ENCODE data around the gene COL15A1. TPM values are rescaled to one million over a fixed set of nuclear protein-coding genes. Genes with fewer than 3 reads are reported as not detected.

COL15A1 gene
- total and polyA plus RNA-seq, 4 donors: 21.4 to 94.4 (median 57.3) TPM

DNA sequence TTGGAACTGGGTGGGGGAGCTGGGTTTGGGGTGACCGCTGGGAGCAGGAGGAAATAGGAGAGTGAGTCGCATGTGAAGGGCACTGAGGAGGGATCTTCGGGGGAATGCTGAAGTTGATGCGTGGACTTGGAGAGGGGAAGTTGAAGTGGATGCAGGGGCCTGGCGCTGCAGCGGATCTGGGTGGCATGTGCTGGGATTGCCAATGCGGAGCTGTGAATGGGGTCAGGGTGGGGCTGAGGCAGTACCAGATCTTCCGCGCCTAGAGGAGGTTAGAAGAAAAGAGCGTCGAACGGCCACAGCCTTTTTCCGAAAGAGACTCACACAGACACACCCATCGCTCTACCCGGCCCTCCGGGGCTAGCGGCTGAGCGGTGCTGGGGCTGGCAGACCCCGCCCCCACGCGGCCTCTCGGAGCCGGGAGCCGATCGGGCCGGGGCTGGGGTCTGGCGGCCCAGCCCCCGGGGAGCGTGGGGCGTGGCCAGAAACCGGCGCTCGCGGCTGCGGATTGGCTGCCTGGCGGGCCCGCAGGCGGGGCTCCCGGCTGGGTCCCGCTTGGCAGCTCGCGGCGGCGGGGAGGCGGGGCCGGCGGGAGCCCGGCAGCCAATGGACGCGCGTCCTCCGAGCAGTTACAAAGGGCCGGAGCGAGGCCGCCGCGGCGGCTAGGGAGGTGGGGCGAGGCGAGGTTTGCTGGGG, 160.9 kb downstream of the COL15A1 start, which contains the start of gene TGFBR1:
TGFBR1 (plus strand) TSS at position 655 of the 693 bp plus-strand sequence. CDS start 93 bp downstream, outside the sequence.
- Histone ChIP-seq H3K4me3 (ENCODE audit: low read depth, low read length) (peak within 1 kb of the TSS; percentile 70), H3K4me1 (ENCODE audit: control insufficient read depth, insufficient read depth, low read length) (peaks cover 13% of the 10 kb centered on the region), H3K36me3 (ENCODE audit: control insufficient read depth, insufficient read depth, low read length) (no peaks in the 10 kb centered on the region), H3K27me3 (ENCODE audit: control insufficient read depth, insufficient read depth, low read length) (no peaks in the 10 kb centered on the region), H3K27ac (ENCODE audit: low read depth, low read length) (peak within 1 kb of the TSS; percentile 83), H3K9me3 (ENCODE audit: control insufficient read depth, insufficient read depth, low read length) (no peaks in the 10 kb centered on the region)
- 0% methylated on average over 60 of the region's 60 CpGs for WGBS (ENCODE audit: insufficient coverage)
- peak; percentile 68 to 98 (median 88) for DNase-seq (ENCODE audit: low read depth in 4 of 6, low spot score in 6 of 6)

DNA sequence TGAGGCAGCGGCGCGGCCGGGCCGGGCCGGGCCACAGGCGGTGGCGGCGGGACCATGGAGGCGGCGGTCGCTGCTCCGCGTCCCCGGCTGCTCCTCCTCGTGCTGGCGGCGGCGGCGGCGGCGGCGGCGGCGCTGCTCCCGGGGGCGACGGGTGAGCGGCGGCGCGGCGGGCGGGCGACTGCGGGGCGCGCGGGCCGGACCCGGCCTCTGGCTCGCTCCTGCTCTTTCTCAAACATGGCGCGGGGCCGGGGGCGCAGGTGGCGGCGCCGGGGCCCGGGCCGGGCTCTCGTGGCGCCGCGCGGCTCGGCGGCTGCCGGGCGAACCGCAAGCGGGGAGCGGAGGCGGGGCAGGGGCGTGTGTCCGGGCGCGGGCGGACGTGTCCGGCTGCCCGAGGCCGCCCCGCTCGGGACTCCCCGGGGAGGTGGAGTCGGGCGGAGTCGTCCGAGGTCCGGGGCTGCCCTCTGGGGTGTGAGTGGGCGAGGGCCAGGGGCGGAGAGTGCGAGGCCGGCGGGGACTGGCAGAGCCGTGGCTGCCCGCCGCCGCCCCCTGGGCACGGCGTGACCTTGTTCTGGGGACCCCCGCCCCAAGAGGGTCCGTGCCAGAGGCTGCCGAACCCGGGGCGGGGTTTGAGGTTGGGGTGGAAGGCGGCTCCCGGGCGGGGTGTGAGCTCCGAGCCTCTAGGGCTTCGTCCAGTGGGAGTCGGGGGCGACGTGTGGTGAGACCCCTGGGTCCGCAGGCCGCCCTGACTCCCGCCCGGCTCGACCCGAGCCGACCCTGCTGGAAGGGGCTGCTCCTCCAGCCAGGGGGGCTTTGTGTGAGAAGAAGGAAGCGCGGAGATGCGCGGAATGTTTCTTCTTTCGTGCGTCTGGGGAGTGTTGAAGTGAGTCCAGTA, 161.7 kb downstream of the COL15A1 start:
- Histone ChIP-seq H3K27me3 (ENCODE audit: control insufficient read depth, insufficient read depth, low read length) (no peaks in the 10 kb centered on the region), H3K36me3 (ENCODE audit: control insufficient read depth, insufficient read depth, low read length) (no peaks in the 10 kb centered on the region), H3K27ac (ENCODE audit: low read depth, low read length) (peak overlapping the region; percentile 80), H3K4me3 (ENCODE audit: low read depth, low read length) (peak overlapping the region; percentile 70), H3K4me1 (ENCODE audit: control insufficient read depth, insufficient read depth, low read length) (peaks cover 13% of the 10 kb centered on the region), H3K9me3 (ENCODE audit: control insufficient read depth, insufficient read depth, low read length) (no peaks in the 10 kb centered on the region)
- WGBS (ENCODE audit: insufficient coverage): 0% methylated on average over 118 of the region's 118 CpGs
- peak in 5 of 6 donors; percentile 24 to 81 (median 43) for DNase-seq (ENCODE audit: low read depth in 4 of 6, low spot score in 6 of 6)

DNA sequence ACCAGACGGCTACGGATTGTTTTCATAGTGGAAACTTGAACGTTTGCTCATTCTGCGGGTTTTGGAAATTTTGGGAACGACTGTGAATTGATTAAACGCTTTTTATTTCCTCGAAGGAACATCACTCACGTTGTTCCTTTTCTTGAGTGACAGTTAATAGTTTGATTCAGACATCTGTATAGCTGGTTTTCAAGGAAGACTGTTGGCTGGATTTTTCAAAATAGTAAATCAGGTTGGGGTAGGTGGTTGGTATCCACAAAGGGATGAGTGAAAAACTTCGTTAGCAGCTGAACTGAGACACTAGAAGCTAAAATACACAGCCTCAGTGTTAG, 162.3 kb downstream of the COL15A1 start:
- DNase-seq (ENCODE audit: low read depth in 4 of 6, low spot score in 6 of 6): peak in 1 of 6 donors; percentile 7
- H3K27me3 ChIP-seq (ENCODE audit: control insufficient read depth, insufficient read depth, low read length): no peaks in the 10 kb centered on the region
- no peaks in the 10 kb centered on the region for H3K9me3 ChIP-seq (ENCODE audit: control insufficient read depth, insufficient read depth, low read length)
- peak overlapping the region; percentile 80 for H3K27ac ChIP-seq (ENCODE audit: low read depth, low read length)
- WGBS (ENCODE audit: insufficient coverage): 0% methylated on average over 6 of the region's 9 CpGs
- peaks cover 13% of the 10 kb centered on the region for H3K4me1 ChIP-seq (ENCODE audit: control insufficient read depth, insufficient read depth, low read length)
- H3K4me3 ChIP-seq (ENCODE audit: low read depth, low read length): peak overlapping the region; percentile 70
- H3K36me3 ChIP-seq (ENCODE audit: control insufficient read depth, insufficient read depth, low read length): no peaks in the 10 kb centered on the region

DNA sequence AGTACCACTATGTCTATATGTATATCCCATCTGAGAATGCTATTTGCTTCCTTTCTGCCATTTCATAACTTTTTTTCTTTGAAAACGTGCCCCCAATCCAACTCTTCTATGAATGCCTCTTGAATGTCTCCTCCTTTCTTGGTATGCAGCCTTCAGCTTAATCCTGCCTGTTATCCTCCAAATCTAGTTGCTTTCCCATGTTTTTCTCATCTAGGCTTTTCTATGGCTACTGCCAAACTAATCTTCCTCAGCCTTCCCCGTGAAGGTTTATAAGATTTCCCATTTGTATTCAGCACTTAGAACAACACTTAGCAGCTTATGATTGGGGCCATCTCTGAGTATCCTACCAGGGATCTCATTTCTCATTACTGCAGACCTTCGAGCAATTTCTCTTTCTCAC, 163.7 kb downstream of the COL15A1 start:
- H3K4me3 ChIP-seq (ENCODE audit: low read depth, low read length): no peak overlapping the region
- H3K27me3 ChIP-seq (ENCODE audit: control insufficient read depth, insufficient read depth, low read length): no peaks in the 10 kb centered on the region
- WGBS (ENCODE audit: insufficient coverage): 17% methylated on average over 3 of the region's 3 CpGs
- no peaks in the 10 kb centered on the region for H3K36me3 ChIP-seq (ENCODE audit: control insufficient read depth, insufficient read depth, low read length)
- H3K9me3 ChIP-seq (ENCODE audit: control insufficient read depth, insufficient read depth, low read length): no peaks in the 10 kb centered on the region
- peaks cover 13% of the 10 kb centered on the region for H3K4me1 ChIP-seq (ENCODE audit: control insufficient read depth, insufficient read depth, low read length)
- peak overlapping the region; percentile 22 for H3K27ac ChIP-seq (ENCODE audit: low read depth, low read length)
- DNase-seq (ENCODE audit: low read depth in 4 of 6, low spot score in 6 of 6): no peak

DNA sequence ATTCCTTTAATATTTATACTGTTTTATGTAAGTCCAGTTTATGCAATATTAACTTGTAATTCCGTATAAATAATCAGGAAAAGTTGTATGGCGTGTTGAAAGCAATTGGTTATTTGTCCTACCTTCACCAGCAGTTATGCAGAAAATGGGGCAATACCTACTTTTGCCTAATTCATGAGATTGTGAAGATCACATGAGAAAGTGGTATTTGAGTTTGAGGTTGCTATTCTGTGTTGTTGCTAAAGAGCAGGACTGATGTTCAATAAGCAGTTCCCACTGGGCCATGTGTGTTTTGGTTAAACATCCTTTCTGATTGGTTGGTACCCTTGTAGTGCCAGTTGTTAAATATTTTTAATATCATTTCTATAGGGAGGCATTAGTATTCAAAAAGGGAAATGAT, 164.4 kb downstream of the COL15A1 start:
- no peaks in the 10 kb centered on the region for H3K36me3 ChIP-seq (ENCODE audit: control insufficient read depth, insufficient read depth, low read length)
- H3K4me3 ChIP-seq (ENCODE audit: low read depth, low read length): no peak overlapping the region
- no peaks in the 10 kb centered on the region for H3K27me3 ChIP-seq (ENCODE audit: control insufficient read depth, insufficient read depth, low read length)
- WGBS (ENCODE audit: insufficient coverage): no CpG with 5 or more reads among the region's 2 CpGs
- H3K4me1 ChIP-seq (ENCODE audit: control insufficient read depth, insufficient read depth, low read length): peaks cover 13% of the 10 kb centered on the region
- no peak for DNase-seq (ENCODE audit: low read depth in 4 of 6, low spot score in 6 of 6)
- H3K27ac ChIP-seq (ENCODE audit: low read depth, low read length): no peak overlapping the region
- H3K9me3 ChIP-seq (ENCODE audit: control insufficient read depth, insufficient read depth, low read length): no peaks in the 10 kb centered on the region

DNA sequence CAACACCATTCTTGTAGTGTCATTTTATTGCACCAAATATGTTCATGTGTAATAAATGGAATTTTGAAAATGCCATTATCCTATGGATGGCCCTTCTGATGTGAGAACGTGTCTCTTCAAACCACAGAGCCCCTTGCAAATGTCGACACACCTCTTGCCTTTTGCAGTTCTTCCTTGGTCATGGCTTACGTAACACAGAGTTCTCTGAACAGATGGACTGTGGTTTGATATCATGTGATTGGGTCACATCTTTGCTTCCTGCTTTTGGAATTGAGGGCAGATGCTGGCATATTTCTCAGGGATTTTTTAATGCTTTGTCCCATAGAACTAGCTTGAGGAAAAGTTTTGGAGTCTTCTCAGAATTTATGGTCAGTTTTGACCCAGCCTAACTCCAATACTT, 165.8 kb downstream of the COL15A1 start:
- no peak for DNase-seq (ENCODE audit: low read depth in 4 of 6, low spot score in 6 of 6)
- Histone ChIP-seq H3K27me3 (ENCODE audit: control insufficient read depth, insufficient read depth, low read length) (no peaks in the 10 kb centered on the region), H3K9me3 (ENCODE audit: control insufficient read depth, insufficient read depth, low read length) (no peaks in the 10 kb centered on the region), H3K27ac (ENCODE audit: low read depth, low read length) (no peak overlapping the region), H3K36me3 (ENCODE audit: control insufficient read depth, insufficient read depth, low read length) (no peaks in the 10 kb centered on the region), H3K4me1 (ENCODE audit: control insufficient read depth, insufficient read depth, low read length) (peaks cover 3% of the 10 kb centered on the region), H3K4me3 (ENCODE audit: low read depth, low read length) (no peak overlapping the region)
- no CpG with 5 or more reads among the region's 3 CpGs for WGBS (ENCODE audit: insufficient coverage)

DNA sequence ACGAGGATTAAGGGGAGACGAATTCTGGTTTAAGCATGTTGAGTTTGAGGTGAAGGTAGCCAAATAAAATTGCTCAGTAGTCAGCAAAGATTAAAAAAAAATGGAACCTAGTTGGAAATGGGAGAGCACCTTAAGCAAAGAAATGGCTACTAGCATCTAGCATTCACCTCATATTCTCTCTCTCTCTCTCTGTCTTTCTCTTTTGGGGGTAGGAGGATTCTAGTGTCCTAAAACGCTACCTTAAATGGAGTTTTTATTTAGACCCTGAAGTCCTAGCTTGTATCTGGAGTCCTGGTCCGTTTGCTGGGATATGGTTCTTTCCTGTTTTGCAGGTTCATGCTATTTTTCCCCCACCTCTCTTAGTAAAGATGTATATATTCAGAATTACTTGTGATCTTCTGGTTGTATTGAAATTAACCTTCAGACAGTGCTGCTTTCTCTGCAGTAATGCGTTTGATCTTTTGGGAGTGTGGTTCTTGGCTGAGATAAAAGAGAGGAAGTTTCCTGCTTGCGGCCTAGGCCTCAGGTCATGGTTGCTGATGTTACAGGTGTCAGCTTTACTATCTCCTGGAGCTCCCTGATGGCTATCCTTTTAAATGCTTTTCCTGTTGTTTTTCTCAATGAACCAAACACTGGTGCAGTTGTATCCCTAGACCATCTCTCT, 169.2 kb downstream of the COL15A1 start:
- no peak overlapping the region for H3K27ac ChIP-seq (ENCODE audit: low read depth, low read length)
- WGBS (ENCODE audit: insufficient coverage): 74% methylated on average over 3 of the region's 6 CpGs
- DNase-seq (ENCODE audit: low read depth in 4 of 6, low spot score in 6 of 6): no peak
- H3K9me3 ChIP-seq (ENCODE audit: control insufficient read depth, insufficient read depth, low read length): no peaks in the 10 kb centered on the region
- no peaks in the 10 kb centered on the region for H3K4me1 ChIP-seq (ENCODE audit: control insufficient read depth, insufficient read depth, low read length)
- H3K4me3 ChIP-seq (ENCODE audit: low read depth, low read length): no peak overlapping the region
- H3K36me3 ChIP-seq (ENCODE audit: control insufficient read depth, insufficient read depth, low read length): no peaks in the 10 kb centered on the region
- H3K27me3 ChIP-seq (ENCODE audit: control insufficient read depth, insufficient read depth, low read length): no peaks in the 10 kb centered on the region

DNA sequence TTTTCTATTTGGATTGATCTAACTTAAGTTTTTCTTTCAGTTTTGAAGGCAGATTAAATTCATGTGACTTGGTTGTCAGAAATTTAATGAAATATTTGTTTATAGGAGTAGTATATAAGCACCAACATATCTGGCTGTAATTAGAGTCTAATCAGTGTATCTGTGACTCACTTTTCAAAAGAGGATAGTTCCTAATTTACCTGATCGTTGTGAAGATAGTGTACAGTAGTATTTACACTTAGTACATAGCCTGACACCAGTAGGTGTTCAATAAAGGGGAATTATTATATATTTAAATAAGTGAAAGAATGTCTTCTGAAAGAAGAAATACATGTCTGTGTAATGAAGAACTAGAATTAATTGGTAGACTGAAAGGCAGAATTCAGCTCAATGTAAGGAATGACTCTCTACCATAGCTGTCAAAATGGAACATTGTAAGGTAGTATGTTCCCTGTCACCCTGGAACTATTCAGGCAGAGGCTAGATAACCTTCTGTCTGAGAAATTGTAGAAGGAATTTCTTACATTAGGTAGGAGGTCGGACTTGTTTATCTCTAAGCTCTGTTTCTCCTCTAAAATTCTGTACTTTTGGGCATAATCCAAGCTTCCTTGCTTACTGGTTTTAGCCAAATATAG, 169.8 kb downstream of the COL15A1 start:
- Histone ChIP-seq H3K4me1 (ENCODE audit: control insufficient read depth, insufficient read depth, low read length) (no peaks in the 10 kb centered on the region), H3K9me3 (ENCODE audit: control insufficient read depth, insufficient read depth, low read length) (no peaks in the 10 kb centered on the region), H3K27ac (ENCODE audit: low read depth, low read length) (no peak overlapping the region), H3K36me3 (ENCODE audit: control insufficient read depth, insufficient read depth, low read length) (no peaks in the 10 kb centered on the region), H3K27me3 (ENCODE audit: control insufficient read depth, insufficient read depth, low read length) (no peaks in the 10 kb centered on the region), H3K4me3 (ENCODE audit: low read depth, low read length) (no peak overlapping the region)
- DNase-seq (ENCODE audit: low read depth in 4 of 6, low spot score in 6 of 6): no peak
- WGBS (ENCODE audit: insufficient coverage): no CpG with 5 or more reads among the region's 2 CpGs

DNA sequence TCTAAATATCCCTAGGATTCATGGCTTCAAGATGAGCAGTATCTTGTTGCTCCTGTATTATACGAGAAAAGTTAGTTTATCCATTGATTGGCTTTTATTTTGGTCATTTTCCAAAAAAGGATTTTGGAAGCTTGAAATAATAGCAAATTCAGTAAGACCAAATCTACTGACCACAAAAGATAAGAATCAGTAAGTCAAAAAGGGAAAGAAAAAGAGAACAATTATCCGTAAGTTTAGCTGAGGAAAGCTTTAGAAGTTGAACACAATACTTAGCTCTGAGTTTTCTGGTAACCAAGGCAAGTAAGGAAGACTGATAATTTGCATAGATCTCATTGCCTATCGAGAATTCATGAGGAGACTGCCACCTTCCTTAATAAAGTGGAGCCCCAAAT, 170.3 kb downstream of the COL15A1 start:
- no peaks in the 10 kb centered on the region for H3K36me3 ChIP-seq (ENCODE audit: control insufficient read depth, insufficient read depth, low read length)
- DNase-seq (ENCODE audit: low read depth in 4 of 6, low spot score in 6 of 6): no peak
- no peaks in the 10 kb centered on the region for H3K27me3 ChIP-seq (ENCODE audit: control insufficient read depth, insufficient read depth, low read length)
- H3K27ac ChIP-seq (ENCODE audit: low read depth, low read length): no peak overlapping the region
- H3K9me3 ChIP-seq (ENCODE audit: control insufficient read depth, insufficient read depth, low read length): no peaks in the 10 kb centered on the region
- H3K4me1 ChIP-seq (ENCODE audit: control insufficient read depth, insufficient read depth, low read length): no peaks in the 10 kb centered on the region
- no peak overlapping the region for H3K4me3 ChIP-seq (ENCODE audit: low read depth, low read length)
- 80% methylated on average over 1 of the region's 3 CpGs for WGBS (ENCODE audit: insufficient coverage)
